ENCODE measurements around the gene BTF3. TPM values are rescaled to one million over a fixed set of nuclear protein-coding genes. Genes with fewer than 3 reads are reported as not detected.
"Not testable (repeated sequence)": the region's sequence is repeated elsewhere in the genome, so short reads cannot be mapped to it uniquely, and the experiment has no call there.

The BTF3 gene
- total and polyA plus RNA-seq, 2 experiments from 2014 or later, result 249 to 595 TPM

- in situ Hi-C loops (cut with MboI), result no loop called here
- WGBS, 2 experiments (ENCODE audit: low coverage in 1 of 2, low lambda C conversion rate in 2 of 2, missing lambda C conversion rate in 2 of 2), result 54 to 70% methylated on average over 3 of the region's 3 CpGs
Observed at GRCh38 chr5:73486119-73486899, 11.9 kb upstream of the BTF3 start.

GRCh38 chr5:73487257-73487656 lies 11.0 kb upstream of the BTF3 start:
- H3K4me3 ChIP-seq; H3K4me1 ChIP-seq (ENCODE audit: insufficient read depth); H2AFZ ChIP-seq; H4K20me1 ChIP-seq (ENCODE audit: insufficient read depth); H3K27ac ChIP-seq; H3K4me2 ChIP-seq (ENCODE audit: unreplicated experiment); DNase-seq; H3F3A ChIP-seq (ENCODE audit: insufficient read depth); in situ Hi-C loops (cut with MboI); H3K9ac ChIP-seq; H3K9me3 ChIP-seq (ENCODE audit: low read depth); H3K36me3 ChIP-seq (ENCODE audit: low read depth); H3K79me2 ChIP-seq (ENCODE audit: insufficient read depth); H3K9me2 ChIP-seq (ENCODE audit: insufficient read depth); H3K27me3 ChIP-seq (replicated peaks; ENCODE audit: insufficient read depth): not testable (repeated sequence)
- 65 to 69% methylated on average over 4 of the region's 4 CpGs for WGBS, 2 experiments (ENCODE audit: low coverage in 1 of 2, low lambda C conversion rate in 2 of 2, missing lambda C conversion rate in 2 of 2)

More at GRCh38 chr5:73486119-73486899, 11.9 kb upstream of the BTF3 start:
- TF ChIP-seq EZH2phosphoT487 (IDR thresholded peaks at IDR 0.05; ENCODE audit: insufficient read depth, low read depth) (no peak), EZH2 (IDR thresholded peaks at IDR 0.05; ENCODE audit: insufficient read depth, poor library complexity, severe bottlenecking) (no peak)
- H3K36me3 ChIP-seq (ENCODE audit: low read depth), result no peaks in the 10 kb centered on the region
- no peak overlapping the region for H3K4me3 ChIP-seq
- no peaks in the 10 kb centered on the region for H3K4me1 ChIP-seq (ENCODE audit: insufficient read depth)
- H3K9me3 ChIP-seq (ENCODE audit: low read depth), result no peaks in the 10 kb centered on the region
- no peaks in the 10 kb centered on the region for H3K9me2 ChIP-seq (ENCODE audit: insufficient read depth)
- H4K20me1 ChIP-seq (ENCODE audit: insufficient read depth), result no peaks in the 10 kb centered on the region
- peaks cover 5% of the 10 kb centered on the region; the same call in 1 of the 2 replicates for H3F3A ChIP-seq (ENCODE audit: insufficient read depth)
- H3K79me2 ChIP-seq (ENCODE audit: insufficient read depth), result no peaks in the 10 kb centered on the region
- no peak overlapping the region for H3K9ac ChIP-seq
- no peak overlapping the region for H2AFZ ChIP-seq
- DNase-seq, result no peak
- no peak overlapping the region for H3K4me2 ChIP-seq (ENCODE audit: unreplicated experiment)
- H3K27me3 ChIP-seq (replicated peaks; ENCODE audit: insufficient read depth), result no peaks in the 10 kb centered on the region
- H3K27ac ChIP-seq, result no peak overlapping the region

DNA sequence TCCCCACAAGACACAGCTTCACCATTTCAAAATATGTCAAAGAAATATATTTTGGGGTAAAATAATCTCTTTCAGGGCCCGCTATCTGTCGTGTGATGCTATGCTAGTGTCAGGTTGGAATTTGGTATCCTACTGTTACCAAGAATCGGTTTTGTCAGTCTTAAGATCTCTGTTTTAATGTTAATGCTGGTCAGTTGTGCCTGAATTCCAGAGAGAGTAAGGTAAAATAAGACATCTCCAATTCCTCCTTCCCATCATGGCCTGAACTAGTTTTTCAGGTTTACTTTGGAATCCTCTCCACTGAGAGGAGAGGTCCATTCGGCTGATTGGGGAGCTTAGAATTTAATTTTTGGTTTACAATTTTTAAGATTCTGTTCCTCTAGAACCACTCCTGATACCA lies 10.4 kb upstream of the BTF3 start:
- Histone ChIP-seq H2AFZ (no peak overlapping the region), H3K27ac (no peak overlapping the region), H3K36me3 (ENCODE audit: low read depth) (no peaks in the 10 kb centered on the region), H3K9me2 (ENCODE audit: insufficient read depth) (no peaks in the 10 kb centered on the region), H3K4me3 (no peak overlapping the region), H3K4me1 (ENCODE audit: insufficient read depth) (no peaks in the 10 kb centered on the region), H4K20me1 (ENCODE audit: insufficient read depth) (no peaks in the 10 kb centered on the region), H3F3A (ENCODE audit: insufficient read depth) (no peaks in the 10 kb centered on the region), H3K9me3 (ENCODE audit: low read depth) (no peaks in the 10 kb centered on the region), H3K79me2 (ENCODE audit: insufficient read depth) (no peaks in the 10 kb centered on the region), H3K27me3 (replicated peaks; ENCODE audit: insufficient read depth) (no peaks in the 10 kb centered on the region), H3K4me2 (ENCODE audit: unreplicated experiment) (no peak overlapping the region), H3K9ac (no peak overlapping the region)
- TF ChIP-seq EZH2phosphoT487 (IDR thresholded peaks at IDR 0.05; ENCODE audit: insufficient read depth, low read depth) (no peak), EZH2 (IDR thresholded peaks at IDR 0.05; ENCODE audit: insufficient read depth, poor library complexity, severe bottlenecking) (no peak)
- DNase-seq, result no peak
- in situ Hi-C loops (cut with MboI), result no loop called here
- 74% methylated on average over 4 of the region's 4 CpGs for WGBS, 2 experiments (ENCODE audit: low coverage in 1 of 2, low lambda C conversion rate in 2 of 2, missing lambda C conversion rate in 2 of 2)

- no peaks in the 10 kb centered on the region for H3K9me2 ChIP-seq (ENCODE audit: insufficient read depth)
- H3K9ac ChIP-seq, result no peak overlapping the region
- no peaks in the 10 kb centered on the region for H3K36me3 ChIP-seq (ENCODE audit: low read depth)
- WGBS, 2 experiments (ENCODE audit: low coverage in 1 of 2, low lambda C conversion rate in 2 of 2, missing lambda C conversion rate in 2 of 2), result 59 to 61% methylated on average over 3 of the region's 3 CpGs
- no peak overlapping the region for H3K27ac ChIP-seq
- H3K4me1 ChIP-seq (ENCODE audit: insufficient read depth), result no peaks in the 10 kb centered on the region
- in situ Hi-C loops (cut with MboI), result no loop called here
- no peak for TF ChIP-seq EZH2 (IDR thresholded peaks at IDR 0.05; ENCODE audit: insufficient read depth, poor library complexity, severe bottlenecking)
- TF ChIP-seq EZH2phosphoT487 (IDR thresholded peaks at IDR 0.05; ENCODE audit: insufficient read depth, low read depth), result no peak
- H3K79me2 ChIP-seq (ENCODE audit: insufficient read depth), result no peaks in the 10 kb centered on the region
- no peak for DNase-seq
- no peaks in the 10 kb centered on the region for H3F3A ChIP-seq (ENCODE audit: insufficient read depth)
- no peaks in the 10 kb centered on the region for H3K9me3 ChIP-seq (ENCODE audit: low read depth)
- no peak overlapping the region for H2AFZ ChIP-seq
- no peak overlapping the region for H3K4me2 ChIP-seq (ENCODE audit: unreplicated experiment)
- no peaks in the 10 kb centered on the region for H4K20me1 ChIP-seq (ENCODE audit: insufficient read depth)
- H3K27me3 ChIP-seq (replicated peaks; ENCODE audit: insufficient read depth), result no peaks in the 10 kb centered on the region
- H3K4me3 ChIP-seq, result no peak overlapping the region
Observed at GRCh38 chr5:73488806-73489205, 9.4 kb upstream of the BTF3 start.

All from GM23248 (cell line).